HG03108 (cell line): ENCODE results near the gene ITPR3.
A peak's percentile ranks its signal among the peaks of the same experiment; 100 is the strongest.

Experiments
- ATAC-seq: cut with Tn5 transposase; IDR thresholded peaks from one replicate; pipeline ENCODE4 v1.9.1; 2021; ENCODE audit warnings: moderate library complexity; ENCODE audit not compliant: unreplicated experiment

ITPR3 gene

DNA sequence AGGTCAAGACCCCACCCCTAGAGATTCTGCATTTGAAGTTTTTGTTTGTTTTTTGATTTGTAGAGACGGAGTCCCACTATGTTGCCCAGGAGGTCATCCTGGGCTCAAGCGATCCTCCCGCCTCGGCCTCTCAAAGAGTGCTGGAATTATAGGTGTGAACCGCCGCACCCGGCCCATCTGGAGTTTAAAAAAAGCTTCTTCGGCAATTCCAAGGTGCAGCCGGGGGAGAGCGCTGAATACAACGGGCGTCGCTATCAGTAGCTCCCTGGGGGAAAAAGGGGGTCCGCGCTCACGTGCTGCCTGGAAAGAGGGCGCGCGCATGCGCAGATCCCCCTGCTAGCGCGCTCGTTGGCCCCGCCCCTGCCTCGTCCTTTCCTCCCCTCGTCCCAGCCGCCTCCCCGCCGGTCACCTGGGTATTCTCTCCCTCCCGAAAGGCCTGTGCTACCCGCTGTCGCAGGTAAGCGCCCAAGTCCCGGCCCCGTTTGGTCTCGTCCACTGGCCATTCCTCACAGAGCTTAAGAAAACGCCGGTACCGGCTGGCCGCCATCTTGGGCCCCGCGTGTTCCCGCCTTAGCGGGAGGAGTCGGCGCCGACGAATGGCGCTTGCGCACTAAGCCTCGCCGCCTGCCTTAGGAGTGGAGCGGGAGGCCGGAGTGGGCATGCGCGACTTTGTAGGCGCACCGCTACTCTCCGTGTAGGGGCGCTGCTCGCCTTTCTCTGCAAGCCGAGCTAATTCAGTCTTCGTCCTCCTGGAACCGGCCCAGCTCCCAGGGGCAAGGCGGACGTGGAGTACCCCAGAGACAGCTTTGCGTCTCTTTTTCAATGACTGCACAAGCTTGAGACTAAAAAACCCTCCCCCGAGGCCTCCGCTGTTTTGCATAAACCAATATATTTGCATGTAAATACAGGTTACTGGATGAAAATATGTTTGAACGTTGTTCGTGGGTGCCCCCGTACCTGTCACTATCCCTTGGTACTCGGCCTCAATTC, 90.3 kb downstream of the ITPR3 start, which contains the start of gene UQCC2:
Gene UQCC2, minus strand, starts transcription at position 561 of the 990 bp plus-strand sequence. Its CDS starts 14 bp downstream, at position 547.
- ATAC-seq: peak; percentile 86

DNA sequence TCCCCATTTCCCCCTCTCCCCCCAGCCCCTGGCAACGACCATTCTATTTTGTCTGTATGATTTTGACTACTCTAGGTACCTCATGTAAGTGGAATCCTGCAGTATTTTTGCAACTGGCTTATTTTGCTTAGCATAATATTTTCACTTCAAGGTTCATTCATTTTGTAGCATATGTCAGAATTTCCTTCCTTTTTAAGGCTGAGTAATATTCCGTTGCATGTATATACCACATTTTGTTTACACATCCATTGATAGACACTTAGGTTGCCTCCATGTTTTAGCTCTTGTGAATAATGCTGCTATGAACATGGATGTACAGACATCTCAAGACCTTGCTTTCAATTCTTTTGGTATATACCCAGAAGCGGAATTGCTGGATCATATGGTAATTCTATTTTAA, 91.8 kb downstream of the ITPR3 start:
- no peak for ATAC-seq

DNA sequence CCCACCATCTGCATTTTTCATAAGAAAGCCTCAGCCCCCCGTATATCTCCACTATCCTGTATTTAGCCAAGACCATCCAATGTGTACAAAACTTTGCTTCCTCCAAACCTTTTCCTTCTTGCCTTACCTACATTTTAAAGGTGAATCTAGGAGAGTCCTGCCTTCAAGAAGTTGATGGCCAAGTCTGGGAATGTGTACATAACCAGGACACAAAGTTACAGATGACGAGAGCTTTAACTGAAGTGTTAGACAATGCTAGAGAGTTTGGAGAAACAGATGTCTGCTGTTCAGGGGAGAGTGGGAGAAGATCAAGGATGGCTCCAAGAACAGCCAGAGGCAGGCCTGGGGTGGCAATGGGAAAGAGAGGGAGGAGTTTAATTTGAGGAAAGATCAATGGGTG, 92.7 kb downstream of the ITPR3 start:
- ATAC-seq: no peak

DNA sequence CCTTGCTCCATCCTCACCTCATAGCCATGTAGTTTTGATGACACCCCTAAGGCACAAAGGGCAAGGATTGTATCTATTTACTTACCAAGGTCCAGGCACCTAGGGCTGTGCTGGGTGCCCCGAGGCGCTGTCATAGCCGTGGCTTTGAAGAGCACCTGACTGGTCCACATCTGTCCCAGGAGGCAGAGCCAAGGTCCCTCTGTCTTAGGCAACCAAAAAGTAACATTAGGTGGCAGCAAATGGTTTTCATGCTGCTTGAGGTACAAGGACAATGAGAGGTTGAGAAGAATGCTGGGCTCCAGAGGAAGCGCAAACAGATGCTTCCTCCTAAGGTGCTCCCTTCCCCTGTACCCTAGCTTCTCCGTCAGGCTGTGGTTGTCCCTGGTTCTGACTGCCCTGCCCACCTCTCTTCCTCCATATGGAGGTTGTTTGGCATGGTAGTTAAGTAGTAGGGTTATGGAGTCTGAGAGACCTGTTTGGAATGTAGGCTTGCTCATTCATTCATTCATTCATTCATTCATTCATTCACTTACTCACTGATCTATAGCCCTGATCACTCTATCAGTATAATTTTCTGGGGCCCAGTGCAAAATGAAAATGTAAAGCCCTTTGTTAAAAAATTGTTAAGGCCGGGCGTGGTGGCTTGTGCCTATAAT, 93.4 kb downstream of the ITPR3 start:
- no peak for ATAC-seq

DNA sequence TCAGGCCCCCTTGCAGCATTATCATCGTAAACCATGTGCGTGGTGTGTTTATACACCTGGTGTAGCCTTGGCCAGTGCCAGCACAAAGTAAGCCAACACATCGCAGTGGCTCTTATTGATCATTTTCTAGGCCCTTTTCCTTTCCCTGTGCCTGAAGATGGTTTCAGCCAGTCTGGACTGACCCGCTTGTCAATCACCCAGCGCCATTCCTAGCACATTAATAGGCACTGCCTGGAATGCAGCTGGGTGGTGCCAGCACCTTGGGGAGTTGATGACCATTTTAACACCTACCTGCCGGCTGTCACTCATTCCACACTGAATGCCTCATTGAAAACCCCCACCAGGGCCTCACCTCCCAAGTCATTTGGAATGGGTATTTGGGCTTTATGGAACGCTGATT, 95.3 kb downstream of the ITPR3 start:
- ATAC-seq: no peak

DNA sequence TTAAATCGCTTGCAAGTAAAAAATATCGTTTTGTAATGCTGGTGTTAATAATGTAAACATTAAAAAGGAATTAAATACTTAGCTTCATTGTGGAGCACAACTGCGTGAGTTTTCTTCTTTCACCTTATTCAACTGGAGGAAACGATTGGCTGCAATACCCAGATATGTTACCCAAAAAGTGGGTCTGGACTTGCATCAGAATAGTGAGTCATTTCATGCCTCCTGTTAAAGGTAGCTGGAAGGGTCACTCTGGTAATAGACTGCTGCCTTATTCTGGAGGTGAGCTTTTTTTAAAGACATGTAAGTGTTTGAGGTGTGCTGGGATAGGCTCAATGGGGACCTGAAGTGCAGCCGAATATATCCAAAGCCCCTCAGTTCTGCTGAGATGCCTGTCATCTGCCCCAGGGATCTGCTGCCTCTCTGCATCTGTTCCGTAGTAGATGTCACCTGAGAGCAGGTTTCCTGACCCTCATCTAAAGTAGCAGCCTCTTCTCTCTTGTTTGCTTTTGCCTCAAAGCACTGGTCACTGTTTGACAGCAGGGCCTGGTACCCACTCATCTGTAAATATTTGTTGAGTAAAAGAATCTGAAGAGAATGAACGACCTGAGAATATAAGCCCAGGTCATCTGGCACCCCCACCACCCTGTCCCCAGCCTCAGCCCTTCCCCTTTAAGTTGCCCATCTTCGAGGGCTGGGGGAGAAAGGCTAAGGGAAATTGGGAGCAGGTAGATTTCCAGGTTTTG, 95.9 kb downstream of the ITPR3 start:
- no peak for ATAC-seq

DNA sequence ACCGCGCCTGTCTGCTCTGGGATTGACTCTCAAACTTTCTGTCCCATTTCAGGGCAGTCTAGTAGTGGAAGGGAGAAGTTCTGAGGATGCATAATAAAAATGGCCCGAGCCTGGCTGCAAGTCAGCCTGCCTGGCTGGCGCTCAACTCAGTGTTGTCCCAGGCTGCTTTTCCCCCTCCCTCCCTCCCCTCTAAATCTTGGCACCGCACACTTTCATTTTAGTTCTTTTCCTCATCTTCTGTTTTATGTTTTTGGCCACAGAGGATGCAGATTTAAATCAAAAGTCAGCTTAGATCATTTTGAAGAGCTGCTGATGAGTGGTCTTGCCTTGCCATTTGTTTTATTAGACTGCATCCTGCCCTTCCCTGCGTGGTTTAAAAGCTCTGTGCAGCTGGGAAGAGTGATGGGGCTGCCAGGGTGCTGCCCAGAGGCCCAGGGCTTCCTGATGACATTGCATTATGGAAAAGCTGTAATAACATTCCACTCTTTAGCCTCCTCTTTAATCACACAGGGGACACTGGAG, 96.9 kb downstream of the ITPR3 start:
- ATAC-seq: no peak

DNA sequence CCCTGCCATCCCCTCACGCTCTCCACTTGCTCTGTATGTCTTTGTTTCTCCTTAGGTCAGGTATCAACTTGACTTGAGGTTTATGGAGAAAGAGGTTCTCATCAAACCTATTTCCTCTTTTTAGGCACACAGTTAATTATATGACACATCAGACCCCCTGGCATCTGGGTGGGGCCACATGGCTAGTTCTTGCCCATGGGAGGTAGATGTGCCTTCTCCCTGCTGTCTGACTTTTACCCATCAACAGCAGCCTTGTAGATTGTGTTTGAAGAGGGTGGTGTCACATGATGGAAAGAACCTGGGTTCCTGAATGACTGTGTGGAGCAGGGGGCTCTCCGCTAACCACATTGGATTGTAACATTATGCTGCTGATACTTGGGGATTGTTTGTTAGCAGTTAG, 97.6 kb downstream of the ITPR3 start:
- no peak for ATAC-seq

DNA sequence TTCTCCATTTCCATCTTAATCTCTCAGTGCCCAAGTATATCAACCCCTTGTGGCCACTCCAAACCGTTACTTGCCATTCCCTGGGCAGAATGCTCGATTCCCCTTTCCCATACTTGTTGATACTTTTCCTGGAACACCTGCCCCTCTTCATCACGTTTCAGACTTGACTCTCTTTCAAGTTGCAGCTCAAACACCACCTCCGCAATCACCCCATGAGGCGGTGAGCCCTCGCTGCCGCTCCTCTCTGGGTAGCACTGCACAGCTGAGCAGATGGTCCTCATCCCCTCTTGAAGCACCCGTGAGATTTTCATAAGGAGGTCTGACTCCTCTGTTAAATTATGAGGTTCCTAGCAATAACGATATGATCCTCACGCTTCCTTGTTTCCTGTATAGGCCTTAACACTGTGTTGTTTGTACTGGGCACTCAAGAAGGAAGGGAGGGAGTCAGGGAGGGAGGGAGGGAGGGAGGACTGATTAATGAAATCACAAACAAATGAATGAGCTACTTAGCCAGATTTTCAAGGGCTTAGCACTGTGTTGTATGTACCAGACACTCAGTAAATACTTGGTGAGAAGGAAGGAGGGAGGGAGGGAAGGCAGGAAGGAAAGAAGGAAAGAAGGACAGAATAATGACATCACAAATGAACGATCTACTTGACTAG, 98.3 kb downstream of the ITPR3 start:
- ATAC-seq: no peak

DNA sequence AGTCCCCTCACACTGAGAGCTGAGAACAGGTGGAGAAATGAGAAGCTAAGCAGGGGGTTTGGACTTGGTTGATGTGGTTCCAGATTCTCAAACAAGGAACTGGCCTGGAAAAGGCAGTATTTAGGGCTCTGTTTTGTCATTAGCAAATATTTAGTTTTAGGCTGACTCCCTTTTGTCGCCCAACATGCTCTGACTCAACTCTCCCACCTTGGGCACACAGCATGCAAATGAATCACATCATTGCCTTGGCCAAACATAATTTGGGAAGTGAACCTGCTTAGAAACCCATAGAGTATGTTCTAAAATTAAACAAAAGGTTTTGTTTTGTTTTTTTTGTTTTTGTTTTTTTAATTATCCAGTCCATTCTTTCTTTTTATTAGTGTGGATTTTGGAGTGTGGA, 99.9 kb downstream of the ITPR3 start:
- ATAC-seq: no peak

DNA sequence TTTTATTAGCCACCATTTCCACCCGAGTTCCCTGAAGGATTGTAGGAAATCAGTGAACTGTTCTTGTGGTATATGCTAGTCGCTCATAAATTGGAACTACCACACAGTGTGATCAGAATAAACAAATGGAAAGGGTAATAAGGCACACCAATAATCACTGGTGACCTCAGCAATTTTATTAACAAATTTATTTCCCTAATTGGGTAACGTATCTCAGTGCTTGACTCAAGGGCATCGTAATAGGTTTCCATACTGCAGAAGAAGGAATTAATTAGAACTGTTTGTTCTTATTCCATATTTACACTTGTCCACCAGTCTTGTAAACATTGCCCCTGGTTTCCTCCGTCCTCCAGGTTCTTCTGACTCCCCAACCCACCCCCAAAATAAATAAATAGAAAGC, 100.4 kb downstream of the ITPR3 start:
- no peak for ATAC-seq

DNA sequence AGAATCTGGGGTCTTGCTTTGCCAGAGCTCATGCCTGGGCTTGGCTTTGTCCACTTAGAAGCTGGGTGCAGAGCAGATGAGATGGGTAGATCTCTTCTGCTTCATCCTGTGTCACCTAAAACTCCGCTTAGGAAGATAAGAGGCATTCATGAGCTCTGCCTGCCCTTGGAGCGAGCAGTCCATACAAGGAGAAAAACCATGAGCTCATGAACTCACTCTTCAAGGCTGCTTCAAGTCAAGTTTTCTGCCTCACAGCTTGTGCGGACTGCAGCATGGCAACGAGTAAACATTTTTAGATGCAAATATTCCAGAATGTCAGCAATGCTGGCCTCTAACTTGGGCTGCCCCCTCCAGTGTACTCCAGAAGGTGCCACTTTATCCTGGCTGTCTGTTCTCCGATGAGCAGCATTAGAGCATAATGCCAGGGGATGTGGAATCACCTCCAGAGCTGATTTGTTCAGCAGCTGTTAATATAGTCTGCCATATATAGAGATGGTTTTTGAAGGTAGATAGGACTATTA, 101.0 kb downstream of the ITPR3 start:
- ATAC-seq: no peak

DNA sequence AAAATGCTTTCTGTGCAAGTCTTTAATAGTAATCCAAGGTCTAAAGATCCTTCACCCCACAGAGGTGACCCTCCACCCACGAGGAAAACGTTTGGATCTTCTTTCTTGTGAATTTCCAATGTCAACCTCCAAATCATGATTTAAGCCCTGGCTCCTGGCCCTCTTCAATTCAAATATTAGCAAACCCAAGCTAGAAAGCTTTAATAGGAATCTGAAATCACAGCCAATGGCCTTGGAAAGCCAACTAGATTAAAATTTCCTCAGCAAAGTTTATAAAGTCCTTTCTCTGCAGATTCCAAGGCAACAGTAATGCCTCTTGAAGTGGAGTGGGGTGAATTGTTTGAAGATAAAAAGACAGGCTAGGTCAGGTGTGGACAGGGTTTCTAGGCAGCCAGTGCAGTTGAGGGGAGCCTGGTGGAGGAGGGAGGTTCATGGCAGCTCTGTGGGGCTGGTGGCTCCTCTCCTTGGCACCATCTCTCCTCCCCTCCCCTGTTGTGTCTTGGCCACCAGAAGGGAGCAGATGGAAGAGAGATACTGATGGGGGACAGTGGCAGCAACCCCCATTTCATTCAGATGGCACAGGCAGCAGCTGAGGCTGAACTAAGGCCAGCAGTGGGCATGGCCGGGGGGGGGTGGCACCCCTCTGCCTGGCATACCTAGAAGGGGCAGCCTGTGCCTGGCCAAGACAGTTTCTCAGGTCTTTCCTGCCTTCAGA, 102.4 kb downstream of the ITPR3 start:
- ATAC-seq: no peak

DNA sequence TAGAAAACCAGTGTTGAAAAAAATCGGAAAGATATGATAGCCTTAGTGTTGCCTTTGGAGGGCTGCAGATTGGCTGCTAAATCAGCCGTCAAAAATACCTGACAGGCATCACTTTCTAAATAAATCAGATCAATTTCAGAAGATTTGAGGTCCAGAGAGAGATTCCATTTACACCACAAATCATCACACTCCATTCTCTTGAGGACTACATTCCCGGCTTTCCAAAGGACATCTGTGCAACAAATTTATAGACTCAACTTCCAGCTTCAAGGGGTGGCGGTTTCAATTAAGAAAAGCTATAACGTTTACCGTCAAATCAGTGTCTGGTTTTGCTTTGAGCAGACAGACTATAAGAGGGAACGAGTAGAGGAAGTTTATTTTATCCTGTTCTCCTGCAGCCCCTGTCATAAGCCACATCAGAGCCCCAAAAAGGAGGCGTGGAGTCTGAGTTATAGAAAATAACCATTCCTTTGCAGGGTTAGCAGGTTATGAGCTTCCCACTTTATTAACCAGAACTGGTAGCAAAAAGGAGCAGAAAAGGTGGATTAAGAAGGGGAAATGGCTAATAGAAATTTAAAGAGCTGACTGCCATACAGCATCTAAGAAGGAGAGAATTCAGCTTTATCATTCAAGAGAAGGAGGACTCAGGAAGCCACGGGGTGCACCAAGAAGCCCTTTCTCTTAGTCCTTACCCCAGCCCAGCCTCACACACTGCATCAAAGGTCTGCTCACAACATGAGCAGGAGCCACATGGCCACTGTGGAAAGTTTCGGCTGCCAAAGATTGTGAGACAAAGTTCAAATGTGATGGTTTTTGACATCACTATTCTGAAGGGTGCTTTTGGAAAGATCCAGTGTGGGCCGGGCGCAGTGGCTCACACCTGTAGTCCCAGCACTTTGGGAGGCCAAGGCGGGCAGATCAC, 103.2 kb downstream of the ITPR3 start:
- no peak for ATAC-seq

DNA sequence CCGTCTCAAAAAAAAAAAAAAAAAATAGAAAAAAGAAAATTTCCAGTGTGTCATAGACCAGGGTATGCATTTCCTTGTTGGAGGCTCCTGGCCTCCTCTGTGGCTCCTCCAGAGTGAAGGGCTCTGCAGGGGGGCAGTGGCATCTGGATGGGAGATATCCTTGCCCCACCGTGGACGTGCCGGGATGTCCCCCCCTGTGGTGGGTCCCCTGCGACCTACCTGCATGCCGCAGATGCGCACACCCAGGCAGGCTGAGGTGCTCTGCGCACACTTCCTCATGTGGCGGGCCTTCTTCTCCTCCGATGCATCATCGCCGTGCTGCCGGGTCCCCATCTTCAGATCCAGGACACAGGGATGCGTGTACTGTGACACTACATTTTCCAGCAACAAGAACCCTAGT, 104.1 kb downstream of the ITPR3 start:
- ATAC-seq: no peak

DNA sequence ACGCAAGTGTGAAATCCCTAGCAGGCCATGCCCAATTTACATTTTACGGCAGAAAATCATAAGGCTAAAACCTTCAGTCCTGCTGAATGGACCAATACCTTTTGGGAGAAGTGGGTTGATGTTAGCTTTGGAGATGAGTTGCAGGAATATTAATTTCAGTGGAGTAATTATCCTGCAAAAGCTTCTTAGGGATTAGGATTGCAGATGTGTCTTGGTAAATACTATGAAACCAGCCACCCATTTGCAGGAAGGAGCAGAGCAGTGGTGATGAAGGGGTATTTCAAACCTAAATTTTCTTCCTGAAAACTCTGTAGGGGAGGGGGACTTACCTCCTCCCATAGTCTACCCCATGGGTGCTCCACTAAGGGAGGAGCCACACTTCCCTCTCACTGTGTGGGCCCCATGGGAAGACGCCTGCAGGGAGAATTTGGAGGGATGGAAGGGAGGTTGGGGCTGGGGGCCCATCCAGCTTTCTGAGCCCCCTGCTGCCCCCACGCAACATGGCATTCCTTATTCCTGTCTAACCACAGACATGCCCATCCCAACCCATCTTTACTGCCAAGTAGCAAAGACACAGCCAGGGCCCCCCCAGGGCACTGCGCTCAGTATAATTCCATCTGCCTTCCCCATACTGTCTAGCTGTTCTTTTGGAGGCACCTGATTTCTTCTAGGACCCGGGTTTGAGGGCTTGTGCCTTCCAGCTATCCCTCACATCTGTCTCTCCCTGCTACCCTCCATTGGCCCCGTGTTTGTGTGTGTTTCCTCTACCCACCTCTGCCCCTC, 105.0 kb downstream of the ITPR3 start:
- ATAC-seq: no peak

DNA sequence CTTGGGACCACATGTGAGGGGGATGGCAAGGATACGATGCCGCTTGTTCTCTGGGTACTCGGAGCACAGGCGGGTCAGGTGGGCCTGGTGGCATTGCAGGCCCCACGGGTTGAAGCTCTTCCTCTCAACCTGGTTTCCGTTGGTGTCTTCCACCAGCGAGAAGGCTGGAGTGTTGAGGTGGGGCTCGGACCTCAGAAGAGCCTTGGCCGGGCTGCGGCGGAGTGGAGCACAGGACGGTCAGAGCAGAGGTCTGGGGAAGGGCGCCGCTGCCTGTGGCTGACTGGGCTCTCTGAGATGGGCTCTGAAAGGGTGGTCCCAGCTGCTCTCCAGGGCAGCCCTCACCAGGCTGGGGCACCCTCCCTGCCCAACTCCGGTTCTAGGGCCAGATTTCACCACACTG, 105.6 kb downstream of the ITPR3 start:
- no peak for ATAC-seq

DNA sequence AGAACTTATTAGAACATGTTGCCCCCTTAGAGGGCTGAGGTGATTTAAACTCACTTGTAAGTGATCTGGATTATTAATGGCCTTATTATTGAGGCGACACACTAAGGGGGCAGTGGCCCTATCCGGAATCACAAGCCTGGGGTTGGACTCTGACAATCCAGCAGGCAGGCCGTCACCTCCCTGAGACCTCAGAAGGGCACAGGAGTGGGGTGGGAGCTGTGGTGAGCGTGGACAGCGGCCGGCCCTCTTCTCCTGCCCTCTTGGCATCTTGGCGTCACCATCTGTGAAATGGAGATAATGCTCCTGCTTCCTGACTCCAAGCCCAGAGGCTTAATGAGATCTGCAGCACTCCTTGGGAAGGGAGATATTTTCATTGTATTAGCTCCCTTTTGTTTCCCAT, 106.0 kb downstream of the ITPR3 start:
- no peak for ATAC-seq
